HEK293T (cell line): ENCODE results near the gene POLR1D.

Source experiments
- ARNT ChIP-seq: fragments of 450-650 bp; IDR thresholded peaks from 2 replicates; pipeline ENCODE4 v1.6.1; 2017; ENCODE audit warnings: mild to moderate bottlenecking
- BHLHE40 ChIP-seq: fragments of 450-650 bp; IDR thresholded peaks from 2 replicates; pipeline ENCODE4 v1.6.1; 2016; ENCODE audit warnings: mild to moderate bottlenecking, moderate library complexity, borderline replicate concordance
- ELF4 ChIP-seq: fragments of 450-650 bp; IDR thresholded peaks from 2 replicates; pipeline ENCODE4 v1.6.1; 2017; ENCODE audit warnings: antibody characterized with exemption
- FOXA1 ChIP-seq: fragments of 450-650 bp; IDR thresholded peaks from 2 replicates; pipeline ENCODE4 v1.6.1; 2016; ENCODE audit warnings: mild to moderate bottlenecking
- FOXK2 ChIP-seq: fragments of 450-650 bp; IDR thresholded peaks from 2 replicates; pipeline ENCODE4 v1.6.1; 2016; ENCODE audit warnings: mild to moderate bottlenecking
- FOXM1 ChIP-seq: fragments of 450-650 bp; IDR thresholded peaks from 2 replicates; pipeline ENCODE4 v1.6.1; 2017; ENCODE audit warnings: mild to moderate bottlenecking, borderline replicate concordance
- HDGF ChIP-seq: fragments of 450-650 bp; IDR thresholded peaks from 2 replicates; pipeline ENCODE4 v1.6.1; 2017; ENCODE audit warnings: antibody characterized with exemption, borderline replicate concordance
- L3MBTL2 ChIP-seq: fragments of 450-650 bp; conservative IDR thresholded peaks from 2 replicates; pipeline ENCODE4 v1.6.1; 2016; ENCODE audit warnings: mild to moderate bottlenecking
- NFRKB ChIP-seq: fragments of 450-650 bp; IDR thresholded peaks from 2 replicates; pipeline ENCODE4 v1.6.1; 2016; ENCODE audit warnings: mild to moderate bottlenecking, moderate library complexity
- SP1 ChIP-seq: fragments of 450-650 bp; IDR thresholded peaks from 2 replicates; pipeline ENCODE4 v1.6.1; 2017
- SUZ12 ChIP-seq: fragments of 450-650 bp; IDR thresholded peaks from 2 replicates; pipeline ENCODE4 v1.6.1; 2016; ENCODE audit warnings: mild to moderate bottlenecking
- TARDBP ChIP-seq: fragments of 450-650 bp; IDR thresholded peaks from 2 replicates; pipeline ENCODE4 v1.6.1; 2016
- TF ChIP-seq, protein P1 (sequence below): fragments of 450-650 bp; IDR thresholded peaks from 2 replicates; pipeline ENCODE4 v1.6.1; 2016

DNA sequence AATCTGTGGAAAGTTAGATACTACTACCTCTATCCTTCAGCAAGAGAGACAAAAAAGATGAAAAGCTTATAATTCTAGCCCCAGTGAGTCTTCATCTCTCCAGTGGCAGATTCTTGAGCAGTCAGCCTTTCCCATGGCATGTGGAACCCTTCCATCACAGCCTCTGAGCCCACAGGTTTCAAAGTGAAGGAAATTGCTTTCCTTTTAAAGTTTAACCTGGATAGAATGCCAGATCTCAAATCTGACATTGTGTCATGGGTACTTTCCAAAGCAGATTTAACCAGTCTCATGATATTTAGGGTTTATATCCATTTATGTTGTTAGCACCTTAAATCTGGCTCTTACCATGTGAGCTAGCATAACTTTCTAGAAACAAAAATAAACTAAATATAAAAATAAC lies 39.3 kb downstream of the POLR1D start:
- TF ChIP-seq SP1 (no peak), FOXM1 (no peak), SUZ12 (no peak), L3MBTL2 (no peak), ARNT (no peak), BHLHE40 (no peak), HDGF (no peak), TARDBP (no peak), FOXA1 (no peak), FOXK2 (no peak), NFRKB (no peak), ELF4 (no peak)
- TF ChIP-seq, protein P1, sequence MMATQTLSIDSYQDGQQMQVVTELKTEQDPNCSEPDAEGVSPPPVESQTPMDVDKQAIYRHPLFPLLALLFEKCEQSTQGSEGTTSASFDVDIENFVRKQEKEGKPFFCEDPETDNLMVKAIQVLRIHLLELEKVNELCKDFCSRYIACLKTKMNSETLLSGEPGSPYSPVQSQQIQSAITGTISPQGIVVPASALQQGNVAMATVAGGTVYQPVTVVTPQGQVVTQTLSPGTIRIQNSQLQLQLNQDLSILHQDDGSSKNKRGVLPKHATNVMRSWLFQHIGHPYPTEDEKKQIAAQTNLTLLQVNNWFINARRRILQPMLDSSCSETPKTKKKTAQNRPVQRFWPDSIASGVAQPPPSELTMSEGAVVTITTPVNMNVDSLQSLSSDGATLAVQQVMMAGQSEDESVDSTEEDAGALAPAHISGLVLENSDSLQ: no peak
